Measurements from ENCODE around the gene B4GALNT3. TPM values are rescaled to one million over a fixed set of nuclear protein-coding genes. Genes with fewer than 3 reads are reported as not detected.

The B4GALNT3 gene
- total RNA-seq, 4 donors from 2014 or later: 30.7 to 66.2 (median 35.0) TPM

DNA sequence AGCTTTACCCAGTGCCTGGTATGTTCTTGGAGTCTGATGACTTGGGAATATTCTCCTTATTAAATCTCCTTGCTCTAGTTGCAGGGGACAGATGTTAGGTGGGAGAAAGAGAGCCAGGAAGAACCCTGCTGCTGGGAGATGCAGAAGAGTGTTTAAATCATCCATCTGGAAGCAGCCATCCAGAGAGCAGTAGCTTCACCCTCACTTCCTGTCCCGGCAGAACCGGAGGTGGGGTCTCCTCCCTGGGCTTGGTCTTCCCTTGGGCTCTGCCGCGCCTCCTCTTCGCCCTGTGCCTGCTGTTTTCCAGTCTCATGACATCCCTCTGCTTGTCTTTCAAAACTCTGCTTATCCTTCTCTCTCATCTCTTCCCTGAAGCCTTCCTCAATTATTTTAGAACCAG, 15.5 kb downstream of the B4GALNT3 start:
- Histone ChIP-seq H3K27me3 (no peaks in the 10 kb centered on the region), H3K36me3 (no peaks in the 10 kb centered on the region), H3K4me3 (no peak overlapping the region), H3K27ac (no peak overlapping the region), H3K9me3 (no peaks in the 10 kb centered on the region), H3K4me1 (no peaks in the 10 kb centered on the region)
- no peak for TF ChIP-seq EP300 (IDR thresholded peaks at IDR 0.05)
- TF ChIP-seq, protein P1, sequence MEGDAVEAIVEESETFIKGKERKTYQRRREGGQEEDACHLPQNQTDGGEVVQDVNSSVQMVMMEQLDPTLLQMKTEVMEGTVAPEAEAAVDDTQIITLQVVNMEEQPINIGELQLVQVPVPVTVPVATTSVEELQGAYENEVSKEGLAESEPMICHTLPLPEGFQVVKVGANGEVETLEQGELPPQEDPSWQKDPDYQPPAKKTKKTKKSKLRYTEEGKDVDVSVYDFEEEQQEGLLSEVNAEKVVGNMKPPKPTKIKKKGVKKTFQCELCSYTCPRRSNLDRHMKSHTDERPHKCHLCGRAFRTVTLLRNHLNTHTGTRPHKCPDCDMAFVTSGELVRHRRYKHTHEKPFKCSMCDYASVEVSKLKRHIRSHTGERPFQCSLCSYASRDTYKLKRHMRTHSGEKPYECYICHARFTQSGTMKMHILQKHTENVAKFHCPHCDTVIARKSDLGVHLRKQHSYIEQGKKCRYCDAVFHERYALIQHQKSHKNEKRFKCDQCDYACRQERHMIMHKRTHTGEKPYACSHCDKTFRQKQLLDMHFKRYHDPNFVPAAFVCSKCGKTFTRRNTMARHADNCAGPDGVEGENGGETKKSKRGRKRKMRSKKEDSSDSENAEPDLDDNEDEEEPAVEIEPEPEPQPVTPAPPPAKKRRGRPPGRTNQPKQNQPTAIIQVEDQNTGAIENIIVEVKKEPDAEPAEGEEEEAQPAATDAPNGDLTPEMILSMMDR (IDR thresholded peaks at IDR 0.05): no peak
- TF ChIP-seq POLR2AphosphoS5 (IDR thresholded peaks at IDR 0.05): no peak
- TF ChIP-seq POLR2A (IDR thresholded peaks at IDR 0.05): no peak
- DNase-seq (ENCODE audit: low spot score in 2 of 2): peak in 1 of 2 donors; percentile 32
- WGBS: 29% methylated on average over 5 of the region's 5 CpGs

DNA sequence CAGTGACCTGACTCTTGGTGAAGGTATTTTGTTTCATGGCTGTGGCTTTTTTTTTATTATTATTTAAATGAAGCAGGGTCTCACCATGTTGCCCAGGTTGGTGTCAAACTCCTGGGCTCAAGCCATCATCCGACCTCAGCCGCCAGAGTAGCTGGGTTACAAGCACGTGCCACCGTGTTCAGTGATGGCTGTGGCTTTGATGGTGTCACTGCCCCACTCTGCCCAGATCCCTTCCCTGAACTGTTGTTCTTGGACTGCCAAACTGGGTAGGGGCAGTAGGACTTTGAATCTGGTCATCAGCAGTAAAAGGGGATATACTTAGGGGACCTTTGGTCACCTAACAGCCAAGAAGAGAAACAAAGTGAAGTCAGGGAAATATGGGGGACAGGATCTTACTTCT, 19.4 kb downstream of the B4GALNT3 start:
- WGBS: 97% methylated on average over 4 of the region's 4 CpGs

DNA sequence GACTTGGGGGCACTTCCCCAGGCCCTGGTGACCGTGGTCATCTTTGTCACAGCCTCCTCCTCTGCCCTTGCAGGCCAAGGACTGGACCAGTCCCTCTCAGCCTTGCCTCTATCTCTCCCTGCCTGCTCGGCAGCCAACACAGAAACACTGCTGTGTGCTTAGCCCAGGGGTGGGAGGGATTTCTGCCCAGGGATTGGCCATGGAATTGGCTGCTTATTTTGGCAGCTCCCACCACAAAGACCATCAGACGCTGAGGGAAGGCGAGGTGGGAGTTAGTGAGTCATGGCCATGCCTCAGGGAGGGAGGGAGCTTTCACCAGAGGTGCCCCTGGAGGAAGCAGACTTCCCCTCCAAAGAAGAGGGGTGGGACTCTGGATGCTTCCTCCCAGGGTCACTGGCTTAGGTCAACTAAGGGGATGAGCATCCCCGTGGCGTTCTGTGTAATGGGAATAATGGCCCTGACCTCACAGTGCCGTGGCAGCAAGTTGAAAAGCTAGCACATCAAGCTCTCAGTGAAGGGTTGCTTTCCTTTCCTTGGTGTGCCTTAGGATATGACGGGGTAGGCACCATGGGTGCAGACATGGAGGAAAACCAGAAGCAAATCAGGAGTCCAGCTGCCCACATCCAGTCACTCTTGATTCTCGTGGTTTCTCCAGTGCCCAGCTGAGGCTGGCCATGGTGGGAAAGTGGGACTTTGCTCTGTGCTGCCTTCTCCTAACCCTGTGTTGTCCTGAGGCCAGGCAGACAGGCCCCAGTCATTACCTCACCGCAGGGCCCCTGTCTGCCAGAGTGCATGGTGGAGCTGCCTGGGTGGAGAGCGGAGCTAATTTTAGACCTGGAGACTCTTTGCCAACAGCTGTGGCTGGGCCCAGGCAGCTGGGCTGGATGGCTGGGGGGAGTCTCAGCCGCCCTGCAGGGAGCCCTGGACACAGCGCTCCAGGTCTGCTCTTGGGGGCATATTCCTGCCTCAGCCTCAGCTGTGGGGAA, 21.4 kb downstream of the B4GALNT3 start:
- 41% methylated on average over 9 of the region's 13 CpGs for WGBS
- Histone ChIP-seq H3K27ac (no peak overlapping the region), H3K4me1 (peaks cover 13% of the 10 kb centered on the region), H3K36me3 (no peaks in the 10 kb centered on the region), H3K27me3 (no peaks in the 10 kb centered on the region), H3K9me3 (no peaks in the 10 kb centered on the region), H3K4me3 (no peak overlapping the region)
- no peak for TF ChIP-seq POLR2AphosphoS5 (IDR thresholded peaks at IDR 0.05)
- no peak for TF ChIP-seq EP300 (IDR thresholded peaks at IDR 0.05)
- TF ChIP-seq, protein P1 (IDR thresholded peaks at IDR 0.05): no peak
- TF ChIP-seq POLR2A (IDR thresholded peaks at IDR 0.05): no peak
- peak in 1 of 2 donors; percentile 38 for DNase-seq (ENCODE audit: low spot score in 2 of 2)

More for the DNA sequence above, 19.4 kb downstream of the B4GALNT3 start:
- DNase-seq (ENCODE audit: low spot score in 2 of 2): no peak
- peaks cover 13% of the 10 kb centered on the region for H3K4me1 ChIP-seq
- no peak overlapping the region for H3K4me3 ChIP-seq
- H3K9me3 ChIP-seq: no peaks in the 10 kb centered on the region
- H3K27ac ChIP-seq: no peak overlapping the region
- no peaks in the 10 kb centered on the region for H3K27me3 ChIP-seq
- TF ChIP-seq POLR2AphosphoS5 (IDR thresholded peaks at IDR 0.05) (no peak), EP300 (IDR thresholded peaks at IDR 0.05) (no peak), POLR2A (IDR thresholded peaks at IDR 0.05) (no peak)
- TF ChIP-seq, protein P1 (IDR thresholded peaks at IDR 0.05): no peak
- no peaks in the 10 kb centered on the region for H3K36me3 ChIP-seq

DNA sequence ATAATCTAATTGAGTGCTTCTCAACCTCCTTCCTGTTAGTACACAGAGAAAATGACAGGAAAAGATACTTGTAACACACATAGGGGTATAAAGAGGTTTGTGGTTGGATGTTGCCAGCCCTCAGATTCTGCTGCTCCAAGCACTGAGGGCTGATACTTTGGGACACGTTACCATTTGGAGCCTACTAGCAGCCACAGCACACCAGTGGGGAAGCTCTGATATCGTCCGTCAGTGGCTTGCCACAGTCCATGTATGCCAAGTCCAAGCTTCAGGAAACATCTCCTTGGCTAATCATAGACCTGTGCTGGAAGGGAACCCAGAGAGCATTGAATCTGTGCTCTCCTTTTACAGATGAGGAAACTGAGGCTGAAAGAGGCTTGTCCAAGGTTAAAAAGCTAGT, 22.3 kb downstream of the B4GALNT3 start:
- peak in 1 of 2 donors; percentile 13 for DNase-seq (ENCODE audit: low spot score in 2 of 2)
- no peaks in the 10 kb centered on the region for H3K27me3 ChIP-seq
- H3K27ac ChIP-seq: no peak overlapping the region
- no peaks in the 10 kb centered on the region for H3K9me3 ChIP-seq
- no peak overlapping the region for H3K4me3 ChIP-seq
- 73% methylated on average over 3 of the region's 3 CpGs for whole genome bisulfite sequencing
- H3K4me1 ChIP-seq: peaks cover 13% of the 10 kb centered on the region
- H3K36me3 ChIP-seq: no peaks in the 10 kb centered on the region
- TF ChIP-seq POLR2AphosphoS5 (IDR thresholded peaks at IDR 0.05): no peak
- TF ChIP-seq EP300 (IDR thresholded peaks at IDR 0.05): no peak
- TF ChIP-seq, protein P1 (IDR thresholded peaks at IDR 0.05): no peak
- no peak for TF ChIP-seq POLR2A (IDR thresholded peaks at IDR 0.05)

DNA sequence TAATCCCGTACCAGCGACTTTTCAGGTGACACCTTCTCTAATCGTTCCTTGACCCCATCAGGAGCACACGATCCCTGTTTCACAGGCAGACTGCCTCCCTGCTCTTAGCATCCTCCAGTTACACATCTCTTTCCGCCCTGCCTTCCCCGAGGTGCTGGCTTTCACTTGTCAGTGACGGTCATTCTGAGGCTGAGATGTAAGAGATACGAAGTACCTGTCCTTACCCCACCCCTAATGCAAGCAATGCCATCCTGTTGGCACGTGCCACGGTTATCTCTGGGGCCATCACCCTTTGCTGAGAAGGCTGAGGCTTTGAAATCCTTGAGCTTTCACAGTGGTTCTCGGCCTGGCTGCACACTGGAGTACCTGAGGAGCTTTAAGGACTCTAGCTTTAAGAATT, 24.4 kb downstream of the B4GALNT3 start:
- TF ChIP-seq POLR2AphosphoS5 (IDR thresholded peaks at IDR 0.05) (no peak), EP300 (IDR thresholded peaks at IDR 0.05) (no peak), POLR2A (IDR thresholded peaks at IDR 0.05) (no peak)
- TF ChIP-seq, protein P1 (IDR thresholded peaks at IDR 0.05): no peak
- DNase-seq (ENCODE audit: low spot score in 2 of 2): peak; percentile 28 to 49
- 64% methylated on average over 10 of the region's 11 CpGs for WGBS
- no peaks in the 10 kb centered on the region for H3K9me3 ChIP-seq
- no peak overlapping the region for H3K4me3 ChIP-seq
- H3K27ac ChIP-seq: no peak overlapping the region
- no peaks in the 10 kb centered on the region for H3K36me3 ChIP-seq
- H3K4me1 ChIP-seq: peaks cover 13% of the 10 kb centered on the region
- H3K27me3 ChIP-seq: no peaks in the 10 kb centered on the region
